Activated CD4-positive, alpha-beta T cell treated with anti-CD3 and anti-CD28 coated beads, Interleukin-2, amount 50 U/mL, for 1 hour (primary cell): ENCODE measurements around the gene ZBTB7A.
A peak's percentile ranks its signal among the peaks of the same experiment; 100 is the strongest.

Source experiments
- DNase-seq: peaks from one replicate; pipeline ENCODE4 v3.0.0-alpha.2; 2020

ZBTB7A gene

DNA sequence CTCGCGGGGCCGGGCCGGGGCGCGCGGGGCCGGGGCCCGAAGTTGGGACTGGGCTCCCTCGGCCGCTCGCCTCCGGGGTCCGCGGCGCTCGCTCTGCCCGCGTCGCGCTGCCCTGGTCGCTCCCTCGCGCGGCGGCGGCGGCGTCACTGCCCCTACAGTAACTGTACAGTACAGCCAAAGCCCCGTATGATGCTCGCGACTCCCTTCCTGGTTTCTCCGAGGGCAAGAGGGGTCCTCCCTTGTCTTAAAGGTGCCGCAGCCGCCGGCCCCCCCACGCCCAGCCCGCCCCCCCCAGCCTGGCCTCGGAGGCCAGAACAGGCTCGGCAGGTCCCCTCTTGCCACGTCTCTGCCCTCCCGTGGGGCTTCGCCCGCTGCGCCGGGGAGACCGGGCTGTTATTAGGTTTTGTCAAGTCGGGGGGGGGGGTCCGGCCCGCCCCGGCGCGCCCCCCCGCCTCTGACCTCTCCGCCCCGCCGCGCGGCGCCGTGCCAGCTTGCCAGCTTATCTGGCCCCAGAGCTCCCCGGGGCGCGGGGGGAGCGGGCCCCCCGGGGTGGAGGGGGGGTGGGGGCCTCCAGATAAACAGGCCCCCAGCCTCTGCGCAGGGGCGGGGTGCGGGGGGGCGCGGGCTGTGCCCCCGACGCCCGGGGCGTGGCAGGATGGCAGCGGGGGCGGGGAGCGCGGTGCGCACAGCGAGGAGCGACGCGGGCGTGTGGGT, at the start of gene ZBTB7A:
ZBTB7A (minus strand) TSS at position 218 of the 714 bp plus-strand sequence. CDS start 11,667 bp downstream, outside the sequence.
- DNase-seq: peak; percentile 76

DNA sequence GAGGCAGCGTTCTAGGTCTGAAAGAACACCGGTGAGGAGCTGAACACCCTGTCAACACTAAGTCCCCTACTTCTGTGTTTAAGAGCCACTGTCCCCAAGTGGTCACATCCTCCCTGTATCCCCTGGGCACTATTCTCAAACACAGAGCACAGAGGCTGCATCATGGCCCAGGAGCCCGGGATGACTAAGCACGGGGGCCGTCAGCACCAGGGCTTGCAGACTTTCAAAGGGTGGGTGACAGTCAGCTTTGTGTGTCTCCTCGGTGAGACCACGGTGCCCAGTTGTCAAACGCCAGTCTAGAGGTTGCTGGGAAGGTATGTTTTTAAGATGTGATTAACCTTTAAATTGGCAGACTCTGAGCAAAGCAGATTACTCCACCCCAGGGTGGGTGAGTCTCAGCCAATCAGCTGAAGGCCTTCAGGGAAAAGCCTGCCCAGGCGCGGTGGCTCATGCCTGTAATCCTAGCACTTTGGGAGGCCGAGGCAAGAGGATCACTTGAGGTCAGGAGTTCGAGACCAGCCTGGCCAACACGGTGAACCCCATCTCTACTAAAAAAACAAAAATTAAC, 49.2 kb upstream of the ZBTB7A start:
- no peak for DNase-seq

DNA sequence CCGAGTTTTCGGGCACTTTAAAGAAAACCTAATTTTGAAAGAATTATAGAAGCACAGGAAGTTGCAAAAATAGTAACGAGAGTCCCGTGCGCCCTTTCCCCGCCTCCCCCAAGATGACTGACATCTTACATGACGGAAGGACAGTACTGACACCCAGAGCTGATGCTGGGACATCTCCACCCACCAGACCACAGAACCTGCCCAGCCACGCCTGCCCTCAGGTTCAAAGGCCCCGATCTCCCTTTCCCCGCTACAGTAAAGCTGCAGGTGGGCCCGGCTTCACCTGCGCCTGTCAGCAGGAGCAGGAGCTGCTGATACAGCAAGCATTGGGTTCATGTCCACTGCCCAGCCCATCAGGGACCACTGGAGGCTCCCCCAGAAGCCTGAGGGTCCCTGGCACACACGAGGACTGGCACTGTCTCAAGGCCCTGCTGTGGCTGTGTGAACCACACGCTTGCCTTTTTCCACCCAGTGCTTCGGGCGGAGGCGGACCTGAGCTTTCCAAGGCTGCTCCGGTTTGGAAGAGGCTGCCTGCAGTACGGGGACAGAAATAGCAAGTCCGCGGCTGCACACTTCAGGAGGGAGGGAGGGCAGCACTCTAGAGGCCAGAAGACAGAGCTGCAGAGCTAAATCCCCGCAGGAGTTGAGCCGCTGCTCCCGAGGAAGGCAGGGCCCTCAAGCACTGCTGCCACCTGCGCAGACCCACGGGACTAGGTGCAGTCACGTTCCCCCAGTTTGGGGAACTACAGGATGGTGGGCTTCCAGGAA, 48.5 kb upstream of the ZBTB7A start:
- DNase-seq: peak; percentile 62

DNA sequence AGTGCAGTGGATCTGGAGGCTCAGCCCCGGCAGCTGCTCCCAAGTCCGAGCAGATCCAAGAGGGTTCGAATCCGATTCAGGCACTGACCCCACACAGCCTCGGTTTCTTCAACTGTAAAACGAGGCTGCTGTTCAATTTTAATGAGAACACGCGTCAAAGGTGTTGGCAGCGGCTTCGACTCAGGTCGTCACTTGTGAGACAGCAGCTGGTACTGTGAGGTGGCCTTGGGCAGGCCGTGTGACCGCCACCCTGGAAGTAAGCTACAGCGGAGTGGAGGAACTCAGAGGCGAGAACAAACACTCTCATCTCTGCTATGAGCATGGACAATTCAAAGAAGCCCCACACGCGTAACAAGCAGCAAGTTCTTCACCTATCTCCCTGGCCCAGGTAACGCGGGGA, 47.5 kb upstream of the ZBTB7A start:
- no peak for DNase-seq

DNA sequence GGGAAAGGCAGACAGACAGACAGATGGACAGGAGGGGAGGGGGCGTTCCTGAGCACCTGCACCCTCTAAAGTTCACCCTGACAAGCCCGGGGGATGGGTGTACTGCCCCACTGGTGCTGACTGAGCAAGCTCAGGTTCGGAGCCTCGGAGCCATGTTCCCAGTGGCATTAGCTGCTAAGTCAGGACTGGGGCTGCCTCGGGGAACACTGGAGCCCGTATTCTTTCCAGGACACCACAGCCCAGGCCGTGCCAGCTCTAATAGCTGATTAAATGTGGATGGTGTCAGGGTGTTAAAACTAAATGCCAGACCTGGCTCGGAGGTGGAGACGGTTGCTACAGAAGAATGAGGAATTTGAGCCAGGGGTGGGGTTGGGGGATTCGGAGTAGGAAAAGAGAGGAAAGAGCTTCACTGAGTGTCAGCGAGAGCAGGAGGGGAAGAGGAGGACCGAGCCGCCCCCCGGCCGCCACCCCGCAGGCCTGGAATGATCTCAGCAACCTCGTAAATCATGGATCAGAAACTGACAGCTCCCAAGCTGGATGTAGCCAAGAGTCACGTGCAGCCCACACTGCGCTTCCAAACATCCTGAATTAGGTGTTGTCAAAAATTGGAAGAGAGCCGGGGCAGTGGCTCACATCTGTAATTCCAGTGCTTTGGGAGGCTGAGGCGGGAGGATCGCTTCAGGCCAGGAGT, 46.8 kb upstream of the ZBTB7A start:
- DNase-seq: no peak

DNA sequence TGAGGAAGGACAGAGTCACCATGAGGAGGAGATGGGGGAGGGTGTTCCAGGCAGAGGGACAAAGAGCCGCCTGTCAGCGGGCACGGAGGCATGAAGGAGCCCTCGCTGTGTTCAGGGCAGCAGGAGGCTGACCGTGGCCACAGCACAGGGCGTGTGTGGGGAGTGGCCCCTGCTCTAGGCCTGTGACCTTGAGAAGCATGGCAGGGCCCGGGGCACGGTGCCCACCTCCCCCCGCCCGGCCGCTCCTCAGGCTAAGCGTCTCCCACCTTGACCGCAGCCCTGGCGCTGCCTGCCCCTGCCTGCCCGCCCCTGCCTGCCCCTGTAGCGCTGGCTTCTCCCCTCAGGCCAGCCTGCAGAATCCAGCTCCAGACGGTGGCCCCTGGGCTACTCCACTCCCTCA, 45.7 kb upstream of the ZBTB7A start:
- no peak for DNase-seq

DNA sequence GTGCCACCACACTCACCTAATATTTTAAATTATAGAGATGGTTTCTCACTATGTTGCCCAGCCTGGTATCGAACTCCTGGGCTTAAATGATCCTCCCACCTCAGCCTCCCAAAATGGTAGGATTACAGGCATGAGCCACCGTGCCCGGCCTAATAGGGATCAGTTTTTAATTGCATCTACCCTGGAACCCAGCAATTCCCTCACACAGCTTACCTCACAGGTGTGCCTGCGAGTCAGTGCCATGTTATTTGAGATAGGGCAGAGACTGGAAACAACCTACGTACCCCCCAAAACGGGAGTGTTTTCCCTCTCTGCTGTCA, 42.9 kb upstream of the ZBTB7A start:
- DNase-seq: no peak

DNA sequence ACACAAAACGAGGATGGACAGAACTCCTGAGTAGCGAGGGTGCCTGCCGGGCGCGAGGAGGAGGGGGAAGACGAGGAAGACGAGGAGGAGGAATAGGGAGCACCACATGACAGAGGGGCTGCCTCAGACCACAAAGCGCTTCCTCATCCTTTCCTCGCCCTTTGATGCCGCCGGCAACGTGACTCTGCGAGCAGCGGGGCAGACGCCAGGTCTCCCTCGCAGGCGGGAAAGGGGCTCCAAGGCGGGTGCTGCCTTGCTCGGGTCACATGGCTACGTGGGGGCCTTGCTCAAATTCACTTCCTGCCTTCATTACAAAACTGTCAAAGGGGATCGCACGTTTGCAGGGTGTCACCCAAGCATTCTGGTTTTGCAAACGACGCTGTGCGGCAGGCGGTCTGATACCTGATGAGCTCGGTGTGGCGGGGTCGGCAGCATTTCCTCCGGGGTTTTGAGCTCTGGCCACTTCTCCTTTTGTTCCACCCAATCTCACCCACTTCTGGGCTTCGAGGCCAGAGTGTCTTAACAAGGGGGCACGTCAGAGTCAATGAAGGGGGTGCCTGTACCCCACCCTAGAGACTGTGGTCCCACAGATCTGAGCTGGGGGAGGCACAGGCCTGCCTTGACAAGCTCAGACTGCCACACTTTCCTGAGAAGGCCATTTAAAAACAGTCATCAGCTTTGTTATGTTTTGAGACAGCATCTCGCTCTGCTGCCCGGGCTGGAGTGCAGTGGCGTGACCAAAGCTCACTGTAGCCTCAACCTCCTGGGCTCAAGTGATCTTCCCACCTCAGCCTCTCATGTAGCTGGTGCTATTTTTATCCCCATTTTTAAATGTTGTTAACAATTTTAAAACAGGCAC, 42.3 kb upstream of the ZBTB7A start:
- peak; percentile 65 for DNase-seq

DNA sequence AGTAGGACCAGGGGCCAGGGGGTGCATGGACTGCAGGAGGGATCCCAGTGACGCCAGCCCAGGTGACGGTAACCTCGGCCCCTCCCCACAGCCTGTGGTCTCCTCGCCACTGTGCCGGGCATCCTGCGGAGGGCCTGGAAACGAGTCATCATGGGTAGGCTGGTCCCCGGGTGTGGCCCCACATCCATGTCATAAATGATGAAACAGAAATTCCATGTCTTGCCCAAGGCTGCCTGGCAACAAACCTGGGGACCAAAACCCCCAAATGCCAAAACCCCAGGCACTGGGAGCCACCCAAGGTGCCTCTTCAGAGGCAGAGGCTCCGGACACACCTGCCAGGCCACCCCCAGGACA, 36.4 kb upstream of the ZBTB7A start:
- no peak for DNase-seq

DNA sequence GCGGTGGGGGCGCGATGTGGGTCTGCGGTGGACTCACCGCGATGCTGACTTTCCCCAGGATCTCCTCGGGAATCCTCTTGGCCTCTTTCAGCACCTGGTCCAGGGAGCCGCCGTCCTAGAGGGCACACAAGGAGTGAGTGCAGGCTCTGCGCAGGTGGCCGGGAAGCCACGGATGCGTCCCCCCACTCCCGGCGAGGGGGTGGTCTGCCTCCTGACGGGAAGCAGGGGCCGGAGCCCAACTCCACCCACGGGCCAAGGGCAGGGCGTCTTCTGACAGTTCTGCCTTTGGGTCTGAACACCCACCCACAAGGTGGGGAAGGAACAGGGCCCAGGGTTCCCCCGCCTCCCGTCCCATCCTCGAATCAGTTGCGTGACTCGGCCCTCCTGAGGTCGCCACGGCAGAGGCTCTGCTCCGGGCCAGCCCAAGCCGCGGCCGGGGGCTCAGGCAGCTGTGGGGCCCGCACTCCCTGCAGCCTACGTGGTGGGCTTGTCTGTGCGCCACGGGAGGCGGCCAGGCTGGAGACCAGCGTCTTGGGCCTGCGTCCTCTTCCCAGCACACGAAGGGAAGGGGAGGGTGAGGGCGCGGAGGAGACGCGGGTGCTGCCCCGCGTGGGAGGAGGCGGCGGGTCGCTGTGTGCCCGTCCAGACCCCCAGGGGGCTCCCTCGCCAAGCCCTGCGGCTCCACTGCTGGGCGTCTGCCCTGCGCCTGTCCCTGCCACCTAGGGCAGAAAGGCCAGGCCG, 35.8 kb upstream of the ZBTB7A start:
- no peak for DNase-seq

DNA sequence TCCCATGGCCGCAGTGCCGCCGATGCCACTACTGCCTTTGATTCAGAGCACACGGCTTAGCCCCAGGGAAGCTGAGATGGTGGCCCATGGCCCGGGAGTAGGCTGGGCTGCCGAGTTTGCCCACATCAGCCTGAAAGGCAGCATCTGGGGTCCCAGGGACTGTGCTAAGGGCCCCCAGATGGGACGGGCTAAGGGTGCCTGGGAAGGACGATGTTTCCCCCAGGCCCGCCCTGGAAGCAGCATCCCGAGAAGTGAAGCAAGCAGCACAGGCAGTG, 34.7 kb upstream of the ZBTB7A start:
- DNase-seq: no peak

DNA sequence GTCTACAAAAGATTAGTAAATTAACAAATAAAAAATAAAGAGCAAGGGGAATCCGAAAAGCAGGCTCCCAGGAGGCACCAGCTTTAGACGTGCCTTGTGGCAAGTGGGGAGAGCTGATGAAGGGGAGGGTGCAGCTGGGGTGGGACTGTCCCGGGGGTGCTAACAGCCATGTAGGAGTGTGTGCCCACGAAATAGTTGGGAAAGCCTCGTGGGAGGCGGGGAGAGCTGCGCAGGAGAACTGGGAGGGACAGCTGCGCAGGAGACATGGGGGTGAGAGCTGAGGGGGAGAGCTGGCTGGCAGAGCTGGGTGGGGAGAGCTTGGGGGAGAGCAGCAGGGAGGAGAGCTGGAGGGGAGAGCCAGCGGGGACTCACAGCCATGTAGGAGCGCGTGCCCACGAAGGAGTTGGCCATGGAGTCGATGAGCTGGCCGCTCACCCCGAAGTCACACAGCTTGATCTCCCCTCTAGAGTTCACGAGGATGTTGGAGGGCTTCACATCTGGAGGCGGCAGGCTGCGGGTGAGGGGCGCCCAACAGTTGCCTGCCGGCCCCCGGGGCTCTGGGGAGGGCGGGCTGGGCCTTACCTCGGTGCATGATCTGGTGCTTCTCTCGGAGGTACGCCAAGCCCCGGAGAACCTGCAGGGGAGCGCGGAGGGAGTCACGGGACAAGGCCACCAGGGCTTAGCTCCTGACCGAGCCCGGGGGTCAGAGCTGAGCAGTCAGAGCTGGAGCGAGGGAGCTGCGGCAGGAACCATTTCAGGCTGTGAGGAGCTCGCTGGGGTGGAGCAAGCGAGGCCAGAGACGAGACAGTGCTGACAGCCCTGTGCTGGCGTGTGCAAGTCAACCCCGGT, 34.2 kb upstream of the ZBTB7A start:
- no peak for DNase-seq

DNA sequence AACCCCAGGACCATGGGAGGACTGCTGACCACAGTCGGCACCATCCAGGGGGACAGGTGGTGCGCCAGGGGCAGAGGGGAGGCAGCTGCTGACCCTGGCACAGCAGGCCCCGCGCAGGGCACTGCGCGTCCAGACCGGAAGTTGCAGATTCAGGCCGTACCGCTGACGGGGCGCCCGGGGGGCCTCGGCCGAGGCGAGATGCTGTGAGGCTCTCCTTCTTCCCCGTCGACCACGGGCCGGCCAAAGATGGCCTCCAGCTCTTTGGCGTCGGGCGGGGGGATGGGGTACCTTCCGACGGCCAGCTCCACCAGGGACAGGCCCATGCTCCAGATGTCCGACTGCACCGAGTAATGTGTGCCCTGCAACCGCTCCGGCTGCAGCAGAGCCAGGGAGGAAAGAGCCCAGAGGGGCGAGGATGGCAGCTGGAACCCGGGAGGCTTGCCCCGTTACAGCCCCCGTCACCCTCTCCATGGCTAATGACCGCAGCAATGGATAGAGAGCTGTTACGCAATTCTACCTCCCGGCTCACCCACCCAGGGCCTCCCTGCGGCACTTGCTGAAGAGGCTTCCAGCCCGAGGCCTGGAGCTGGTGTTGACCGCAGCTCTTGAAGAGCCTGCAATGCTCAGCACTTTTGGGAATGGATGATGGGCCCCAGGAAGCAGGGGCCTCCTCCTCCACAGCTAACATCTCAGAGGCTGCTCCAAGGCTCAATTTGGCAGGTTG, 32.5 kb upstream of the ZBTB7A start:
- DNase-seq: no peak

DNA sequence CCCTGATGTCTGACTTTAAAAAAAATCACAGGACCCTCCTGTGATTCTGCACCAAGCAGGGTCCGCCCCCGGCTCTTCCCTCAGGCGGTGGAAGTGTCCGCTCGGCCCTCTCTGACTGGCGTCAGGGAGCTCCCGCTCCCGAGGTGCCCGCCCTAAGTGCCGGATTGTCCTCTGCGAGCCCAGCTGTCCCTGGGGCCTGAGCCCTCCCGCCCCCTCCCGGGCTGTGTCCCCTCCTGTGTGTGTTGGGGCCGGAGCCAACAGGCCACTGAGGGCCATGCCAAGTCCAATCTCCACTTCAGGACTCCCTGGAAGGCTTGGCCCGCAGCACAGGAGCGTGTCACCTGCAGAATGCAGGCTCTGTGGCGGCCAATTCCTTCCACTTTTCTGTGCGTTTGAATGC, 31.8 kb upstream of the ZBTB7A start:
- no peak for DNase-seq

DNA sequence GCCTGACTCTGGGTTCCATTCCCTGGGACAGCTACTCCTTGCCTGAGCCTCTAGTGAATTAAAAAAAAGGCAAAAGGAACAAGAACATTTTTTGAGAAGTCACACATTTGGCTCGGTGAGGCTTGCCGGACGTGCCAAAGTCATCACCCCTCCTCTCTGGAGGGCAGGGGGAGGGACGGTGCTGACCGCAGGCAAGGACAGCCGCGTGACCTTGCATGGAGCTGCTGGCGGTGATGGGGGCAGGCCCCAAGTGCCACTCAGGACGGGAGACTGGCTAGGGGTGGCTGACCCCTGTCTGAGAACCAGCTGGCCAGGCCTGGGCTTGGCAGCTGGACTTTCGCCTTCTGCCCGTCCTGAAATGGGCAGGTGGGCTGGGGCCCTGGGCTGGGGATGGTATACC, 30.8 kb upstream of the ZBTB7A start:
- DNase-seq: no peak

DNA sequence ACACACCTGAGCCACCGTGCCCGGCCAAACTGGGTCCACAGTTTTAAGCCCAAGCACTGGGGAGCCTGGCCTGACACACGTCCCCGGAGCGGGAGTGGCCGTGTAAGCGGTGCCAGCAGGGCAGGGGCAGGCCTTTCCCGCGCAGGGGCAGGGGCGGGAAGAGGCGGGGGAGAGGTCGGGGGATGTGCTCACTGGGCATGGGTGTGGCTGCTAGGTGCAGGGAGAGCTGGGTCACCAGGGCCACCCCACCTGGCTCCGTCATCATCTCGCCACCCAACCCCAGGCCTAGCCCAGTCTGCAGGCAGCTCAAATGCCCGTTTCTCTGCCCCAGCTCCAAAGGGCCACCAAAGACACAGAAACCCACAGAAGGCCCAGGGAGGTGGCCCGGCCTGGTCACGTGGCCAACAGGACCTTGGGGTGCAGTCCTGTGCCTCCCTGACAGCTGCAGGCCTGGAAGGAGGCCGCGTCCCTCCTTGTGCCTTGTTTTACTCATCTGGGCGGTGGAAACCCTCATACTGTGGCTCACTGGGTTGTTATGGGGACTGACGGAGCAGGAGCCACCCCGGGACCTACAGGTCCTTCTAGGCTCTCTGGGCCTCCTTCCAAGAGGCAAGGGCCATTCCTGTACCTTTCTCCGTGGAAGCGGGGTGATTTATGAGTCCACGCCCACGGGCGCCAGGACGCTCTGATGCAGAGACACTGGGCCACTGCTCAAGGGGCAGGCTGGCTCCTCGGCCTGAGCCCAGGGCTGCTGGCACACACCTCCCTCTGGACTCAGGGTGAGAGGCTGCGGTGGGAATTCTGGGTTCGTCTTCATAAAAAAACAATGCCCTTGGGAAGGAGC, 29.6 kb upstream of the ZBTB7A start:
- DNase-seq: no peak

DNA sequence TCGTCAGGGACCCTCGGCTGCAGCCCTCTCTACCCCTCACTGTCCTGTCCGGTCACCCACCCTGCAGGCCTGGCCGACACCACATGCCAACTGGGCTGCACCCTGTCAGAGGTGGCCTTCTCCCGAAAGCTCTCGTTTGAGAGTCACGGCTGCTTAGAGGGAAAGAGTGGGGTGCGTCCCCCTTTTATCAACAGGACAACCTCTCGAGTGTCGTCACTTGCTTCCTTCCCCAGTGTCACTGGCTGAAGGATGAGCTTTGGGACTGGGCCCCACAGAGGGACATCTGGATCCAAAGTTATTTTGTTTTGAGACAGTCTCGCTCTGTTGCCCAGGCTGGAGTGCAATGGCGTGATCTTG, 28.8 kb upstream of the ZBTB7A start:
- no peak for DNase-seq

DNA sequence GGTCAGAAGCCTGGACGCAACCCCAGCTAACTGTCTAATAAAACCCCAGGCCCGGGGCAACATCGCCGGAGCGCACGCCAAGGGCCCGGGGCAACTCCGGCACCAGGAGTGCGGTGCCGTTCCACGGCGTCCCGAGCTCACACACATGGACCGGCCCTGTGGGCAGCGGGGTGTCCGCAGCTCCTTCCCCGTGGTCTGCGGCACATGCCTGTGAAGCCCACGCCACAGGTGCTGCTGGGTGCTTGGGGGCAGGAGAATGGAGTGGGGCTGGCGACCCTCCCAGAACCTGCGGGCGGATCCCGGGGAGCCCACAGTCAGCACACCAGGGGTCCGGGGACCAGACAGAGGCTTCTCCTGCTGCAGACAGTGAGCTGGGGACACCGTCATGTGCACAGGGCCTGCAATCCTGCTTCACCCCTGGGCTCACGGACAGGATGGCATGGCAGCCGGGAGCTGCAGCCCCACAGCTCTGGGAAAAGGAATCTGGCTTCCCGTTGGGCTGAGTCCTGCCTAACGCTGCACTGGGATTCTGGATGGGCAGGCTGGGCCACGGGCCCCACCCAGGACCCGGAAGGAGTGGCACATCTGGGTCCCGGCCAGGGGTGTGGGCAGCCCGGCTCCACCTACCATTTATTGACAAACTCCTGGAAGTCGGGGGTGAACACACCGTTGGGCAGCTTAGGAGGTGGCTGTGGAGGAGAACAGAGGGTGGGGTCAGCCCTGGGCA, 28.2 kb upstream of the ZBTB7A start:
- no peak for DNase-seq

DNA sequence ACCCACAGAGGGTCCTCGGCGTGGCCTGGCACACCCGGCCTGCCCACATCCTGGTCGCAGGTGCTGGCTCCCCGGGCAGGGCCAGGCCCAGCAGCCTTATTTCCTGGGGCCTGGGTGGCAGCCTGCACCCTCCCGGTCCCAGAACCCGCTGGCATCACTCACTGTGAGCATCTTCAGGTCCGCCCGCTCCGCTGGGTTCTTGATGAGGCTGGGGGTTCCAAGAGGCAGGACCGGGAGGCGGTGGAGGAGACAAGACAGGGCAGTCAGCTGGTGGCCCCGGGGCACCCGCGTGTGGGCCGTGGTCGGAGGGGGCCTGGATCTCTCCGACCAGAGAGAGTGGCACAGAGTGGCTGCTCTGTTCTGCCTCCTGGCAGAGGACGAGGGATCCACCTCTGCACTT, 27.6 kb upstream of the ZBTB7A start:
- no peak for DNase-seq
